ENCODE data around the gene AIFM3. TPM values are rescaled to one million over a fixed set of nuclear protein-coding genes. Genes with fewer than 3 reads are reported as not detected.

AIFM3 gene
- total RNA-seq, 1 donor, result 0.45 TPM

- H3K4me3 ChIP-seq (ENCODE audit: low read depth, low read length), result no peak overlapping the region
- no peak for DNase-seq (ENCODE audit: low read depth)
- TF ChIP-seq, protein P1, sequence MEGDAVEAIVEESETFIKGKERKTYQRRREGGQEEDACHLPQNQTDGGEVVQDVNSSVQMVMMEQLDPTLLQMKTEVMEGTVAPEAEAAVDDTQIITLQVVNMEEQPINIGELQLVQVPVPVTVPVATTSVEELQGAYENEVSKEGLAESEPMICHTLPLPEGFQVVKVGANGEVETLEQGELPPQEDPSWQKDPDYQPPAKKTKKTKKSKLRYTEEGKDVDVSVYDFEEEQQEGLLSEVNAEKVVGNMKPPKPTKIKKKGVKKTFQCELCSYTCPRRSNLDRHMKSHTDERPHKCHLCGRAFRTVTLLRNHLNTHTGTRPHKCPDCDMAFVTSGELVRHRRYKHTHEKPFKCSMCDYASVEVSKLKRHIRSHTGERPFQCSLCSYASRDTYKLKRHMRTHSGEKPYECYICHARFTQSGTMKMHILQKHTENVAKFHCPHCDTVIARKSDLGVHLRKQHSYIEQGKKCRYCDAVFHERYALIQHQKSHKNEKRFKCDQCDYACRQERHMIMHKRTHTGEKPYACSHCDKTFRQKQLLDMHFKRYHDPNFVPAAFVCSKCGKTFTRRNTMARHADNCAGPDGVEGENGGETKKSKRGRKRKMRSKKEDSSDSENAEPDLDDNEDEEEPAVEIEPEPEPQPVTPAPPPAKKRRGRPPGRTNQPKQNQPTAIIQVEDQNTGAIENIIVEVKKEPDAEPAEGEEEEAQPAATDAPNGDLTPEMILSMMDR (IDR thresholded peaks at IDR 0.05; ENCODE audit: insufficient read depth, low read length), result no peak
Measured at GRCh38 chr22:20996031-20996410, 29.0 kb downstream of the AIFM3 start.

- DNase-seq (ENCODE audit: low read depth), result no peak
- TF ChIP-seq, protein P1 (IDR thresholded peaks at IDR 0.05; ENCODE audit: insufficient read depth, low read length), result no peak
- no peak overlapping the region for H3K4me3 ChIP-seq (ENCODE audit: low read depth, low read length)
Measured at GRCh38 chr22:20996598-20997535, 29.8 kb downstream of the AIFM3 start.

- no peak overlapping the region for H3K4me3 ChIP-seq (ENCODE audit: low read depth, low read length)
- no peak for DNase-seq (ENCODE audit: low read depth)
- TF ChIP-seq, protein P1 (IDR thresholded peaks at IDR 0.05; ENCODE audit: insufficient read depth, low read length), result no peak
Measured at GRCh38 chr22:20997536-20998257, 30.6 kb downstream of the AIFM3 start.

DNA sequence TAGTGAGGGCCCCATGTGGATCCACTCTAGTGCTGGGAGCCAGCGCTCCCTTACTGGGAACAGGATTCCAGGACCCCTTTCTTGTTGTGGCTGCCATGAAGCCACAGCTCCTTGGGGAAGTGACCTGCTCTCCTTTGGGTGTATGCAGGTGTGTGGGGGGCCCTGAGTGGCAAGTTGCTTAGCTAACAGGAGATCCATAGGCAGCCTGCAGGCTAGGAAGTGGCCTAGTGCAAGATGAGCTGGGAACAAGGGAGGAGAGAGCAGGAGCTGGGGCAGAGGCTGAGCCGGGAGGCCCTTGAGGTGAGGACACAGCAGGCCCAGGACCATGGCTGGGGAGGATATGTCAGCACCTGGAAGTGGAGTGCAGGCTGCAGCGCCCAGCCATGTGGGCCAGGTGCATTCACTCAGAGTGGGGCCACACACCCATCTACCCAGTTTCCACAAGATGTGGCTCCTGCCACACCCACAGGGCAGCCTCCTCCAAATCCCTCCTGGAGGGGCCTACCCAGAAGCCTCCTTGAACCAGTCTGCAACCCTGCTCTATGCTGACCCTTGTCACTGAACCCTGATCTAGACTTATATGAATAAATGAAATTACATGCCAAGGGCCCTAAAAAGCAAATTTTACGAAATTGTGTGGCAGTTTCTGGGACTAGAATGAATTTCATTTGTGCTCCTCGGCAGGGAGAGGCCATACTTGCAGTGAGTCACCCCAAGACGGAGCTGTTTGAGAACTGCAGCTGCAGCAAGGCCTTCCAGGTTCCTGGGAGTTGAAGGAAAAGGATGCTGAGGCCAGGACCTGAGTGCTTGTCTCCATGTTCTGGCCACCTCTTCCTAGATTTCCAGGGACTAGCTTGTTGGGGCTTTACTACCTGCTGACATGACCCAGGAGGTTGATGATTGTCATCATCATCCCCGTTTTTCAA is 31.6 kb downstream of the AIFM3 start:
- DNase-seq (ENCODE audit: low read depth), result peak; percentile 19
- TF ChIP-seq, protein P1 (IDR thresholded peaks at IDR 0.05; ENCODE audit: insufficient read depth, low read length), result no peak
- no peak overlapping the region for H3K4me3 ChIP-seq (ENCODE audit: low read depth, low read length)

- no peak for DNase-seq (ENCODE audit: low read depth)
- TF ChIP-seq, protein P1 (IDR thresholded peaks at IDR 0.05; ENCODE audit: insufficient read depth, low read length), result no peak
- H3K4me3 ChIP-seq (ENCODE audit: low read depth, low read length), result no peak overlapping the region
Measured at GRCh38 chr22:20999350-21000206, 32.5 kb downstream of the AIFM3 start.
